NCI-H146 treated with DMSO at 0.1 percent for 48 hours (cell line): Measurements from ENCODE around the gene ABL2.
"Not testable (repeated sequence)": the region's sequence is repeated elsewhere in the genome, so short reads cannot be mapped to it uniquely, and the experiment has no call there.

Experiments used
- DNase-seq: peaks from one replicate; lab custom pipeline; 2025; ENCODE audit not compliant: unreplicated experiment; lab: John Stamatoyannopoulos, UW

ABL2 gene

DNA sequence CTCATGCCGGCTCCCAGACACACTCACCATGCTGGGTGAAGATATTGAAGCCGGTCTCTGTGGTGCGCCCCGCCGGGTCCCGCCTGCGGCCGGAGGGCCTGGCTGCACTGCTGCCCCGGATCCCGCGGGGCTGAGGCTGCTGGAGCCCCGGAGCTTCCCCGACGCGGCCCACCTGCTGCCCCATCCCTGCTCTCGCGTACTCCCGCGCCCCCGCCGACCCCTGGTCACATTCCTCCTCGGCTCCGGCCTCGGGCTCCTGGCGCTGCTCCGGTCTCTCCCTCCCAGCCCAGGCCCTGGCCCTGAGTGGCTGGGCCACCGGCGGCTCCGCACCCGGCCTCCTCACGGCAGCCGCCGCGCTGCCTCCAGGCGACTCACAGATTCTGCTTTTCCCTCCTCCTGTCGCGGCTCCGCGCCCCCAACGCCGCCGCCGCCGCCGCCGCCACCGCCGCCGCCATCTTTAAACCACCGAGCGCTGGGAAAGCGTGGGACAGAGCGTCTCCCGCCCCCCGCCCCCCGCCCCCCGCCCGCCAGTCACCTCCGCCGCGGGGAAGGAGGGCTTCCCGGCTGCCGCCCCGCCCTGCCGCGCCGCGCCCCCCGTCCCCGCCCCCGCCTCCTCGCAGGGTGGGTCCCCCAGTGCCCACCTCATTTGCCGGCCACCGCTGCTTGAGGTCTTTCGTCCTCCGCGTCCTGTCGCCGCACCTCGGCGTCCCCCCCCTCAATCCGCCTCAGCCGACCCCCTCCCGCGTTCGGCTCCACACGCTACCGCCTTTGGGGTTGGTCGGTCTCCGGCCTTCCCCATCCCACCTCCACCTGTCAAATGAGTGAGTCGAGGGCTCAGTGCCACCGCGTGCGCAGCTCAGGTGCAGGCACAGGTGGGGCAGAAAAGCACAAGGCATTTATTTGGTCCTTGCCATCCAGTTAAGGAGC lies at the start of gene ABL2:
TSS of gene ABL2 (minus strand) at position 464 of the 927 bp plus-strand sequence. CDS start at position 184, 280 bp downstream.
- DNase-seq, result peak; percentile 38

DNA sequence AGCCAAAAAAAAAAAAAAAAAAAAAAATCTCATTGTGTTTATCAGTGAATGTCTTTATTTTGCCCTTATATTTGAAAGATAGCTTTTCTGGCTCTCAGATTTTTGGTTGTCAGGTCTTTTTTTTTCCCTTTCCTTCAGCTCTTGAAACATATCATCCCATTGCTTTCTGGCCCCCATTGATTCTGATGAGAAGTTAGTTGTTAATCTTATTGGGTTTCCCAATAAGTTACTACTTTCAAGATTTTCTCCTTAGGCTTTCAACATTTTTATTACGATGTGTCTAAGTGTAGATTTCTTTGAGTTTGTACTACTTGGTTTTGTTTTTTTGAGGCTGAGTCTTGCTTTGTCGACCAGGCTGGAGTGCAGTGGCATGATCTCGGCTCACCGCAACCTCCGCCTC lies 49.4 kb upstream of the ABL2 start:
- no peak for DNase-seq

DNA sequence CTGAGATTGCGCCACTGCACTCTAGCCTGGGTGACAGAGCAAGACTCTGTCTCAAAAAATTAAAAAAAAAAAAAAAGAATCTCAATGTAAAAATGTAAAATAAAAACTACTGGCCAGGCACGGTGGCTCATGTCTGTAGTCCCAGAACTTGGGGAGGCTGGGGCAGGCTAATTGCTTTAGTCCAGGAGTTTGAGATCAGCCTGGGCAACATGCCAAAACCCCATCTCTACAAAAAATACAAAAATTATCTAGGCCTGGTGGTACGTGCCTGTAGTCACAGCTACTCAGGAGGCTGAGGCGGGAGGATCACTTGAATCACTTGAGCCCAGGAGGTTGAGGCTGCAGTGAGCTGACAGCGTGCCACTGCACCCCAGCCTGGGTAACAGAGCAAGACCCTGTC lies 44.9 kb upstream of the ABL2 start:
- DNase-seq, result not testable (repeated sequence)

DNA sequence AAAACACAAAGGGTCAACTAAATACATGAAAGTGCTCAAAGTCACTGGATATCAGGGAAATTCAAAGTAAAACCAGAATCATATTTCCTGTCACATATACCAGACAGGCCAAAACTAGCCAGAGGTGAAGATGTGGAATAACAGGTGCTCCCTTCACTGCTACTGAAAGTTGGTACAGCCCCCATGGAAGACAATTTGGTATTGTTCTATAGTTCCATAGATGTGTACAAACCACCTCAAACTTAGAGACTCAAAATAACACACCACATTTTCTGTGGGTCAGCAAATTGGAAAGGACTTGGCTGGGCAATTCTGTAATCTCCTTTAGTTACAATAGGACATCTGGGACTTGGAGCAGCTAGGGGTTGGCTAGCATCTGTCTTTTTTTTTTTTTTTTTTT lies 39.6 kb upstream of the ABL2 start:
- no peak for DNase-seq

DNA sequence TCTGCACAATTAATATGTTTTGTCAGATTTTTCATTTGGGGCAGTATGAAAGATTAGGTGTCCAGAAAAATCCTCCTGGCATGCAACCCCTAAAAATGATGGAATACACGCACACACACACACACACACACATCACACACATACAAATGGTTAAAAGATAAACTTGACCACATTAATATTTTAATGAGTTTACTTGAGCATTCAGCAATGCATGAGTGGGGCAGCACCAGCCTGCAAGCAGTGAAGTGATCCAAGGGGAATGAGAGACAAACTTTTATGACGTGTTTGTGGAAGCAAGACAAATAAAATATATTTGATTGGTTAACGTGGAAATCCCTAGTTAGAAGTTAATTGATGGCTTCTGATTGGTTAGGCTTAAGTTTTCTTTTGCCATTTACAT lies 35.0 kb upstream of the ABL2 start:
- DNase-seq, result no peak

DNA sequence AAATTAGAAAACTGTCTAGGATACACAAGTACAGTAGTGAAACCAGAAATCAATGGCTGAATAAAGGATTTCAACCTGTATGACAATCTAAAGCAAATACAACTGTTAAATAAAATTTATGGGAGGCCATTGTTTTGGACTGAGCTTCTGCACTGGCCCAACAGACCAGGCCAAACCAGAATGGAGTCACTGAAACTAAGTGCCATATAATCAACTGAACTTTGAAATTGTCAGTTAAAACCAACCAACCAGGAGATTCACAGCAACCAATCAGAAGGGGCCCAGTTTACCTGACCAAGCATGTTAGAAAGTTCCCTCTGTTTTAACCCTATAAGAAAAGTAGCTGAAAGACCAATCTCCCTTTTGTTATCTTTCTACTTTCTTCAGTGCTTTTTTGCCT lies 33.6 kb upstream of the ABL2 start:
- no peak for DNase-seq

DNA sequence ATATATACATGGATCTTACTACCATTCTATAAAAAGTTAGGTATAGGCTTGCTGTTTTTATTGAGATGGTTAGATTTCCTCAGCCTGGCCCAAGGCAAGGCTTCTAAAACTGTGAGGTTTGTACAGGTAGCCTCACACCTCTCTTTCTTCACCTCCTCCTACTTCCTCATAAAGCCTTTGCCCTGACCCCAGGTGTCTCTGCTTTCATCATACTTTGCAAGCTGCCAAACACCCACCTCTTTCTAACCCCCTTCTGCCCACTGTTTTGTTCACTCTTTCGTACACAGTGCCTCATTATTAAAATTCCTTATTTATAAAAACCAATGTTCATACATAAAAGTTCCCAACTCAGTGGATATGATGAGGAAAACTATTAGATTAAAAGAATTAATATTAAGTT lies 32.7 kb upstream of the ABL2 start:
- DNase-seq, result no peak

DNA sequence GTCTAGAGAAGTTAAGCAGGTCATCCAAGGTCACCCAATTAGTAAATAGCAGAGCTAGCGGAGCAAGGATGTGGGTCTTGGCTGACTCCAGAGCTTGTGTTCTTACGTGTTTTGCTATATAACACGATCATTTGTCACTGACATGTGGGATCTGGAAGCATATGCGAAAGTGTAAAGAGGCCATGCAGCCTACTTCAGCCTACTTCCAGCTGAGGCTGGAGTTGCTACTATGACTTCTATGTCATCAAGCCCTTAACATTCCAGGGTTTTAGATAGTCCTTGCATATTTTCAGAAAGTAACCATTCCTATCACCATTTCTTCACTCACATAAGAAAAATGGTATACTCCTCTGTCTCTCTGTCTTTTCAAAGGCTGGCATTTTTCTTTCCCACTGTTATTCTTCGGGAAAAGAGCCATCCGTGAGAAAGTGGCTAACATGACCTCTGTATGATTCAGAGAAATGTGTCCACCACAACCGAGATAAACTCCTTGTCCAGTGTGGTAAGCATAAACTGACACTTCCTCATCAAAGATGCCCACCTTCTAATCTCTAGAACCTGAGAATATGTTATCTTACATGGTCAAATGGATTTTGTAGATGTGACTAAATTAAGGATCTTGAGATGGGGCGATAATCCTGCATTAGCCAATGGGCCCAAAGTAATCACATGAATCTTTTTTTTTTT lies 24.0 kb upstream of the ABL2 start:
- no peak for DNase-seq

DNA sequence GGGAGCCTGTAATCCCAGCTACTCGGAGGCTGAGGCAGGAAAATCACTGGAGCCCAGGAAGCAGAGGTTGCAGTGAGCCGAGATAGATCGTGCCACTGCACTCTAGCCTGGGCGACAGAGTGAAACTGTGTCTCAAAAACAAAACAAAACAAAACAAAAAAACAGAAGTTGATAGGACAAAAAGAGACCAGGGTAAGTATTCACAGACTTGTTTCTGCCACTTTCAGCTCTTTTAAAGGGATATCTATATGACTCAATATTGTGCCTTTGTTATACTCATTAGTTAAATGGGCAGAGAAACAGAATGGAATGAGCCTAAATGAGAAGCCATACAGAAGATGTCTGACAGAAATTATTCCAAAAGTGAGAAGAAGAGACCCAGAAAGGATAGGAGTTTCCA lies 23.1 kb upstream of the ABL2 start:
- DNase-seq, result no peak

DNA sequence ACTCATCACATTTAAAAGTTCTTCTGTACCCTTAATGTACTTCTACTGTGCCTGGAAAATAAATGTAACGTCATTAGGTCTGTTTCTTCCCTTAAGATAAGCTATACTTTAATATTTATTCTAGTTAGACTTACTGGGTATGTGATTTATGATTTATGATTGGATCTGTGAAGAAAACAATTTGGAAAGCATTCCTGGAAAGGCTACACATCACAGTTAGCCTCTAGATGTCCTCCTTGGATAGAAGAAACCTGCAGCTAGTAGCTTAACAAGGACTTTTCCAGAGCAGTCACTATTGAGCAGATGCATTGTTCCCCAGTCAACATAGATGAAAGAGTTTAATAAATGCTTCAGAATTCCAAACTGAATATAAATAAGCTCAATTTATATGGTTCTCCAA lies 22.2 kb upstream of the ABL2 start:
- peak; percentile 31 for DNase-seq

DNA sequence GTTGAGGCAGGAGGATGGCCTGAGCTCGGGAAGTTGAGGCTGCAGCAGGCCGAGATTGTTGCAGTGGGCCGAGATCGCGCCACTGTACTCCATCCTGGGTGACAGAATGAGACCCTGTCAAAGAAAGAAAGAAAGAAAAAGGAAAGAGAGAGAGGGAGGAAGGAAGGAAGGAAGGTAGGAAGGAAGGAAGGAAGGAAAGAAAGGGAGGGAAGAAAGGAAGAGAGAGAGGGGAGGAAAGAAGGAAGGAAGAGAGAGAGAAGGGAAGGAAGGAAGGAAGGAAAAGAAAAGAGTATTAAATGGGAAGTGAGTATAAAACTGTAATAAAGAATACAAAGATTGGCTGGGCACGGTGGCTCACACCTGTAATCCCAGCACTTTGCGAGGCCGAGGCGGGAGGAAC lies 18.4 kb upstream of the ABL2 start:
- no peak for DNase-seq

DNA sequence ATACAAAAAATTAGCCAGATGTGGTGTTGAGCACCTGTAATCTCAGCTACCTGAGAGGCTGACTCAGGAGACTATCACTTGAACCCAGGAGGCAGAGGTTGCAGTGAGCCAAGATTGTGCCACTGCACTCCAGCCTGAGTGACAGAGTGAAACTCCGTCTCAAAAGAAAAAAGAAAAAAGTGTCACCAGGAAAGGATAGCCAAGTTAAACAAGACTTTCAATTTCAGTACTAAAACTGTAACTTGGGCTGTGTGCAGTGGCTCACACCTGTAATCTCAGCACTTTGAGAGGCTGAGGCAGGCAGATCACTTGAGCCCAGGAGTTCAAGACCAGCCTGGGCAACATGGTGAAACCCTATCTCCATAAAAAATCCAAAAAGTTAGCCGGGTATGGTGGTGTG lies 15.9 kb upstream of the ABL2 start:
- DNase-seq, result not testable (repeated sequence)

DNA sequence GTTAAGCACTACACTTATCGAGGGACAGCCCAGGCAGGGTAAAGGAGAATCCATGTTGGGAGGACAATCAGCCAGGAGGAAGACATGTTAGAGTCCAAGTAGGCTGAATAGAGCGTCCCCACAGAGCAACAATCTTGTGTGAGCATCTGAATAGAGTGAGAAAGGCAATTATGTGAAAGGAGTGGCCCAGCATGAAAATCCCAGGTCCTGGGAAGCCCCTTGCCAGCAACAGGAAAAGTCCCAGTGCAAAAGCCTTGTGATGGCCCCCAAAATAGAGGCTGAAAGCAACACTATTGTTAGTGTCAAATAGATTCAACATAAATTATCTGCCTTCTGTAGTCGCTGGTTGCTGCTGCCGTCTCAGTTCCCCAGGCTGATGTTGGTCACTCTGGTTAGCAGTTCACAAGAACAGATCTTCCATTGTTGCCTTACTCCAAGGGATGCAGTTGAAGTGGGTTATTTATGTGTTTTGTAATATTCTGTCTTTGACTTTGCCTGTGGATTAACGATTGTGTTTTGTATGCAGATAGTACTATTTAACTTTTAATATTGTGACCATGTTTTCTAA lies 12.1 kb upstream of the ABL2 start:
- no peak for DNase-seq

DNA sequence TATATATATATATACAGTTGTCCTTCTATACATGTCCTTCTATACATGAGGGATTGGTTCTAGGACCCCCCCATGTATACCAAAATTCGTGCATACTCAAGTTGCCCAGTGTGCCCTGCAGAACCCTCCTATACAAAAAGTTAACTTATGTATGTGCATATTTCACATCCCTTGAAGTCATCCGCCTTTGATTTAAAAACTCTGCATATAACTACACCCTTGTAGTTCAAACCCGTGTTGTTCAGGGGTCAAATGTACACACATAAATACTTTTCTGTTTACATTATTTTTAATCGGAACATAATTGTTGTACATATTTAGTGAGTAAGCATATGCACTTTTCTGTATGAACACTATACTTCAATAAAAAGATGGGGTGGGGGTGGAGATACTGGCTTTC lies 7.7 kb upstream of the ABL2 start:
- no peak for DNase-seq

DNA sequence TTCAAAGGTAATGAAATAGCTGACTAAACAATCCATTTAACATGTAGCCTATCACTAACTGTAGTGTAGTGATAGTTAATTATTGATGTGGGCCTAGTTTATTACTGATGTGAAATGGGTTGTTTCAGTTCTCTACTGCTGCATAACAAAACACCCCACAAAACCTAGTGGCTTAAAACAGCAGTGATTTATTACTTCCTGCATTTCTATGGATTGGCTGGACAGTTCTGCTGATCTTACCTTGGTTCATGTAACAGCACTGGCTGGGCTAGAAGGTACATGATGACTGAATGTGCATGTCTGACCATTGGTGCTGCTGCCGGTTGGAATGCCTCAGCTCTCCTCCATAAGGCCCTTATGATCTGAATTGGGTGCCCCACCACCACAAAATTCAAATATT lies 5.4 kb upstream of the ABL2 start:
- no peak for DNase-seq

DNA sequence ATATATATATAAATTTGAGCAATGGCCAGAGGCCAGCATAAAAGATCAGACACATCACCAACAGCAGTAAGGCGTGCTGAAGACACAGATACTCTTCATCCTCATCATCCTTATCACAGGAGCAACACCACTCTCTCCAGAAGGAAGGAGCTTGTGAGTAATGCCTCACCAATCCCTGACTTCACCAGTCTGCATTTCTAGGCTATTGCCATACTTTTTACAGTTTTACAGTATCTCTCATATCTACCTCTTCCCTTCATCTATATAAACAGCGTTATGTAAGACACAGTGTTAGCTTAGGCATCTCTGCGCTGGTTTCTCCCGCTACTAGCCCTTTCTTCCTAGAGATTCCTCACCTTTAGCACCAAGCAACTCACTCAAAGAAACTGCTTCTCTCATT lies 2.4 kb upstream of the ABL2 start:
- no peak for DNase-seq

DNA sequence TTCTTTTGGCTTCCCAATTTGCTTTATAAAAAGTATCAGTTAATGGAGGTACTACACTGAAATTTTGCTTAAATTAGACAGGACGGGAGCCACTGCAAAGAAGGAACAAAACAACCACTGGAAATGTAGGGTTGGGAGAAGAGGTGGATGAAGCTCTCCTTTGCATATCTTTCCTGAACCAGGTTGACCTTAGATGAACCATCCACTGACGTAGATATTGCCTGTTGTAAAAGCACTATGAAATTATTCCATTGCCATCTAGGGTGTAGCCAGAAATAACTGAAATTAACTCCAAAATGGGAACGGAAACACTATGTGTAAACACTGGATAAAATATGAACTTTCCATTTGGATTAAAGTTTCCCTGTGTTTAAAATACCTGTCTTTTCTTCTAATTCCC lies 1.2 kb upstream of the ABL2 start:
- DNase-seq, result no peak

DNA sequence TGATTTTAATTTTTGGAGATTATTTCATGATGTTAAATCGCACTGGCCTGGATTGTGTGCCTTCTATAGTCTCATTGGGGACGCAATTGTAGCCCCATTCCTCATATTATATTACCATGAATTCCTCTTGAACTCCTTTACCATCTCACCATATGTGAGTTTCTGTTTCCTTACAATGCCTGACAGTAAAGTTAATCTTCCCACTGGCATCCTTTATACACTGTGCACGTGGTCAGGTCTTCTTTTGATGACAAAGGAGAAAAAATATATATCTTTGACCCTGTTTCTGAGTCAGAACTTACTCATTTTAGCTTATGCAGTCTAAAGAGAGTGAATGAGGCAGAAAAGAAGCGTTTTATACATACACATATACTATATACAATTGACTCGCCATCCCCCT lies 774 bp upstream of the ABL2 start:
- DNase-seq, result no peak

DNA sequence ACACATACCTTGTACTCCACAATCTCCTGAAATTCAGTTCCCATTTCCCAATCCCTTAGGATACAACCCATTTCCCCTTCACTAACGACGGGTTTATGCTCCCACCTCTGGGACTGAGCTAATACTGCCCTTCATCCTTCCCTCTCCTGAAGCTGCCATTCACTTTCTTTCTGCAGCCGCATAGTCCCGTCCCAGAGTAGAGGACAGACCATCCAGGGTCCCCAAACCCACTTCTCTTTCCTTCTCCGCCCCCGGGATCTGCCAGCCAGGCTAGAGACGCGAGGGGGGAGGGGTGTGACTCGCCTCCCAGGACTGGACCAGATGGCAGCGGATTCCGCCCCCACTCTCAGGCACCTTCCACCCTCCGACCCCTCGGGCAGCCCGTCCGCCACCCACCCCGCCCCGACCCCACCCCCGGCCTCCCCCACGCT lies 679 bp downstream of the ABL2 start:
- DNase-seq, result no peak

DNA sequence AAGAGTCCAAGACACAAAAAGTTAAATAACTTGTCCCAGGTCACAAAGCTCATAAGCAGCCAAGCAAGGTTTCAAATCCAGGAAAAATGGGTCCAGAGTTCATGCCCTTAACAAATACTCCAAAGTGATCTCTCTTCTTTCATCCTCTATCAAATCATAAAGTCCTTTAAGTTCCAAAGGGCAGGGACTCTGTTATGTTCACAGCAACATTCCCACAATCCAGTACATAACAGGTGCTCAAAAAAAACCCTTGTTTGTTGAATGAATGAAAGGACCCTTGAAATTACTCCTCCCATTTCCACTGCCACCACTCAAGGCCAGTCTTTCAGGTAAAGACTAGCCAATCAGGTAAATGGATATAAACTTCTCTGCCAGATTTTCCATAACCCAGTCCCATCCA lies 2.7 kb downstream of the ABL2 start:
- DNase-seq, result no peak

DNA sequence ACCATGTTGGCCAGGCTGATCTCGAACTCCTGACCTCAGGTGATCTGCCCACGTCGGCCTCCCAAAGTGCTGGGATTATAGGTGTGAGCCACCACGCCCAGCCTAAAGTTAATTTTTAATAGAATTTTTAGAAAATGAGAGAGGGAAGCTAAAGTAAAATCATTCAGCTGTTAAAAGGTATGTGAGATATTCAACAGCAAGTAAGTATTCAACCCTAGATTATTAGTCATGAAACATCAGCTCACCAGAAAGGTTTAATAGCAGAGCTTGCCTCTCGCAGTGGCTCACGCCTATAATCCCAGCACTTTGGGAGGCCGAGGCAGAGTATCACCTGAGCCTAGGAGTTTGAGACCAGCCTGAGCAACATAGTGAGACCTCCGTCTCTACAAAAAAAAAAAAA lies 5.0 kb downstream of the ABL2 start:
- not testable (repeated sequence) for DNase-seq

DNA sequence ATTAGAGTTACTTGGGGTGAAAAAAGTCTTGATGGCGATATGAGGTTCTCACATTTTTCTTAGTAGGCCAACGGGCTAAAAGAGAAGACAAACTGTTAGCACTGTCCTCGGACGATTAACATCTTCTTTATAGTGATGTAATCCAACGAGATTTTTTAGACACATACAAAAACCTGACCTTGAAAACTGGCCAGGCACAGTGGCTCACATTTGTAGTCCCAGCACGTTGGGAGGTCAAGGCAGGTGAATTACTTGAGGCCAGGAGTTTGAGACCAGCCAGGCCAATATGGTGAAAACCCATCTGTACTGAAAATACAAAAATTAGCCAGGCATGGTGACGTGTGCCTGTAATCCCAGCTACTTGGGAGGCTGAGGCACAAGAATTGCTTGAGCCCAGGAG lies 8.4 kb downstream of the ABL2 start:
- not testable (repeated sequence) for DNase-seq
